Retina (tissue), 1 donor: ENCODE measurements around the gene PRR14.
"Not testable (repeated sequence)": the region's sequence is repeated elsewhere in the genome, so short reads cannot be mapped to it uniquely, and the experiment has no call there.

Source experiments
- DNase-seq: peaks from one replicate; pipeline ENCODE4 v3.0.0-alpha.2; 2016

Gene PRR14

GRCh38 chr16:30696646-30697045 lies 45.9 kb downstream of the PRR14 start:
- DNase-seq = not testable (repeated sequence)

GRCh38 chr16:30697264-30698138 lies 46.7 kb downstream of the PRR14 start:
- DNase-seq = no peak

DNA sequence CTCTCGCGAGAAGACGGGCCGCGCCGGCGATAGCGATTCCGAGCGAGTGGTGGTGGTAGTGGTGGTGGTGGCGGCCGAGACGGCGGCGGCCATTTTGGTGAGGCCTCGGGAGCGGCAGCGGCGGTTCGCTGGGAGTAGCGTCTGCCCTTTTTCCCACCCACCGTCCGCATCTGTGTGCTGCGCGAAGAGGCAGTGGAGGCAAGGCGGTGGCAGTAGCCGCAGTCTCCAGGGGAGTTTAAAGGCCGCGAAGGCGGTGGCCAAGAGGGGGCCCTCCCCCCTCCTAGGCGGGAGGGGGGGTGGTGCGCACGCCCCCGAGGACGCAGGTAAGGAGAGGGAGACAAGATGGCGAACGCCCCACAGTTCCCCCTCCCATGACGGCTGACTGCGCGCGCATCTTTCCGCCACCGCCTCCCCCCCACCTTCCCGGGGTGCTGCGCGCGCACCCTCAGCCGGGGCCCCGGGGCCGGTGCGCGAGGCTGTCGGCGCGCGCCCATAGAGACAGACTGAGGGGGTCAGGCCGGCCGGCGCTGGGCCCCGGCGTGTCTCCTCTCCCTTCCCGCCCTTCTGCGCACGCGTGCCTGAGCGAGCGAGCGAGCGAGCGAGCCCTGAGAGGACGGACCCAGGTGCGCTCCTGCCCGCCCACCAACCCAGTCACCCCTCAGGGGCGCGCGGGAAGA lies 47.5 kb downstream of the PRR14 start:
- DNase-seq = peak; percentile 100

GRCh38 chr16:30698816-30699614 lies 48.3 kb downstream of the PRR14 start, which contains the start of gene SRCAP:
Gene SRCAP (plus strand): TSS chr16:30699171. CDS start chr16:30700825, 1,654 bp downstream.
- peak; percentile 83 for DNase-seq

GRCh38 chr16:30699615-30700099 lies 48.9 kb downstream of the PRR14 start:
- no peak for DNase-seq

- peak; percentile 54 for DNase-seq
Observed at GRCh38 chr16:30700491-30700890, 49.7 kb downstream of the PRR14 start.

DNA sequence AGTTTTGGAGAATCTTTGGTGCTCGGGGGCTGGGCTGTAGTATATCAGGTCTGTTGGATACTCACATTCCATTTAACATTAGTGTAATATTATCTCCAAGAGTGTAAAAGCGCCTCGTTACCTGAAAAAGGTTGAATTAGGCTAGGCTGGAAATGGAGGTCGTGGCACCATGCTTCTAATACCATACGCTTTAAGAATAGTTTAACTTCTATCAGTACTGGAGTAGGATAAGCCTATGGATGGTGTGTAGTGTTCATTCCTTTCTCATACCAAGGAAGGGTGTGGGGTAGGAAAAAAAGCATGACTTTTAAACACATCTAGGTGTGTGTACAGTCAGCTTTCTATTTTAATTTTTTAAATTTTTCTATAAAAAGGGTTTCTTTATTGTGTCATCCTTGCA lies 50.2 kb downstream of the PRR14 start:
- DNase-seq = no peak

- DNase-seq = not testable (repeated sequence)
Observed at GRCh38 chr16:30703071-30703470, 52.3 kb downstream of the PRR14 start.

- DNase-seq = no peak
Observed at GRCh38 chr16:30703971-30704370, 53.2 kb downstream of the PRR14 start.
